A549 treated with AZD9567 at 1 μM for 4 hours (cell line): ENCODE data around the gene XRN1. TPM values are rescaled to one million over a fixed set of nuclear protein-coding genes. Genes with fewer than 3 reads are reported as not detected.

ENCODE experiments used
- total RNA-seq: library from RNA; stranded (reverse); fragments of 200-300 nt; extraction: Qiagen RNA extraction; gene quantifications from 5 replicates; pipeline ENCODE4 v1.2.3, GENCODE V29; 2022; ENCODE audit not compliant: insufficient read depth

The XRN1 gene, protein sequence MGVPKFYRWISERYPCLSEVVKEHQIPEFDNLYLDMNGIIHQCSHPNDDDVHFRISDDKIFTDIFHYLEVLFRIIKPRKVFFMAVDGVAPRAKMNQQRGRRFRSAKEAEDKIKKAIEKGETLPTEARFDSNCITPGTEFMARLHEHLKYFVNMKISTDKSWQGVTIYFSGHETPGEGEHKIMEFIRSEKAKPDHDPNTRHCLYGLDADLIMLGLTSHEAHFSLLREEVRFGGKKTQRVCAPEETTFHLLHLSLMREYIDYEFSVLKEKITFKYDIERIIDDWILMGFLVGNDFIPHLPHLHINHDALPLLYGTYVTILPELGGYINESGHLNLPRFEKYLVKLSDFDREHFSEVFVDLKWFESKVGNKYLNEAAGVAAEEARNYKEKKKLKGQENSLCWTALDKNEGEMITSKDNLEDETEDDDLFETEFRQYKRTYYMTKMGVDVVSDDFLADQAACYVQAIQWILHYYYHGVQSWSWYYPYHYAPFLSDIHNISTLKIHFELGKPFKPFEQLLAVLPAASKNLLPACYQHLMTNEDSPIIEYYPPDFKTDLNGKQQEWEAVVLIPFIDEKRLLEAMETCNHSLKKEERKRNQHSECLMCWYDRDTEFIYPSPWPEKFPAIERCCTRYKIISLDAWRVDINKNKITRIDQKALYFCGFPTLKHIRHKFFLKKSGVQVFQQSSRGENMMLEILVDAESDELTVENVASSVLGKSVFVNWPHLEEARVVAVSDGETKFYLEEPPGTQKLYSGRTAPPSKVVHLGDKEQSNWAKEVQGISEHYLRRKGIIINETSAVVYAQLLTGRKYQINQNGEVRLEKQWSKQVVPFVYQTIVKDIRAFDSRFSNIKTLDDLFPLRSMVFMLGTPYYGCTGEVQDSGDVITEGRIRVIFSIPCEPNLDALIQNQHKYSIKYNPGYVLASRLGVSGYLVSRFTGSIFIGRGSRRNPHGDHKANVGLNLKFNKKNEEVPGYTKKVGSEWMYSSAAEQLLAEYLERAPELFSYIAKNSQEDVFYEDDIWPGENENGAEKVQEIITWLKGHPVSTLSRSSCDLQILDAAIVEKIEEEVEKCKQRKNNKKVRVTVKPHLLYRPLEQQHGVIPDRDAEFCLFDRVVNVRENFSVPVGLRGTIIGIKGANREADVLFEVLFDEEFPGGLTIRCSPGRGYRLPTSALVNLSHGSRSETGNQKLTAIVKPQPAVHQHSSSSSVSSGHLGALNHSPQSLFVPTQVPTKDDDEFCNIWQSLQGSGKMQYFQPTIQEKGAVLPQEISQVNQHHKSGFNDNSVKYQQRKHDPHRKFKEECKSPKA (N-terminal part only)
- total RNA-seq, result 2.1 to 4.4 TPM (median 4.2 TPM) in 5 replicates

DNA sequence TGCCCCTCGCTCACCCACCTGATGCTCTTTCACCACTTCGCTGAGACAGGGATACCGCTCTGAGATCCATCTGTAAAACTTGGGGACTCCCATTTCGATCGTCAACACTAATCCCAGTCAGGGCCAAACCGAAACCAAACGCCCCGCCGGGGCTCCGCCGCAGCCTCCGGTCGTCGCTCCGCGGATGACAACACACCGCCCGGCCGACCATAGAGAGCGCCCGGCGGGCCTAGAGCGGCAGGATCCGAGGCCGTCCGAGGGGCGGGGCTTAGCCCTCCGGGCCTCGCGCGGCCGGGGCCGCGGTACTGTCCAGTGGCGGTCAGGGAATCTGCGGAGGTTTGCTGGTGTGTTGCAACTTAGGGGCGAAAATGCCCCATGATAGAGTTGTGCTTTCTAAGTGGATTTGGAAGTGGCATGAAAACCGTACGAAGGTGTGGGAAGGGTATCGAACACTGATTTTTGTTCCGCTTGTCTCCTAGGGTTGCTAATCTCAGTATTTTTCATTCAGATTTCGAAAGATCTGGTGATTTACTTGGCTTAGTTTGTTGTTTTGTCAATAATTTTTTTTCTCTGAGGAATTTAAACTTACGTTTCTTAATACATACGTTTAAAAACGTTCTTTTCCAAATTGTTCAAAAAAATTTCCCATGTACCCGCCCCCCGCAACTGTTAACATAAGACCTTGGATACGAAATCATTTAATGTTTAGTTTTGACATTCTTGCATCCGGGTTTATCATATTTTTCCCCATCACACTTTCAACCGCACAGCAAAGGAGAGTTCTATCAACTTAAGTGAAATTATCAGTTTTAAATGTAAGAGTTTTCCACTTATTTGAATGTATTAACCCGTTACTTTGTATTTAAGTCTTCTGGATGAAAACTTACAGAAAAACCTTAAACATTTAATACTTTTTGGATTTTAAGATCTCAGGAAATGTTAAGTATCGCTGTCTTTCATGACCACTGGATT lies at the start of gene XRN1:
Gene XRN1 (minus strand): TSS at position 186 of the 972 bp plus-strand sequence. CDS start 93 bp downstream, at position 93.

Other genes starting within 250 kb of the XRN1 start
- 5.1 to 14.7 TPM (median 7.9 TPM) in 5 replicates for gene GK5, start 222.5 kb downstream of the XRN1 start, total RNA-seq
- 12.3 to 17.2 TPM (median 13.0 TPM) in 5 replicates for gene ATR, start 130.7 kb upstream of the XRN1 start, total RNA-seq
- gene PLS1, start 148.4 kb upstream of the XRN1 start, total RNA-seq, result 8.3 to 12.1 TPM (median 10.7 TPM) in 5 replicates